Muscle layer of duodenum (tissue), 2 donors: Measurements from ENCODE around the gene PSG6.
"Not testable (repeated sequence)": the region's sequence is repeated elsewhere in the genome, so short reads cannot be mapped to it uniquely, and the experiment has no call there.

Source experiments
- H3K27ac ChIP-seq: one replicate; pipeline ENCODE4 v1.7.0; 2013; ENCODE audit warnings: mild to moderate bottlenecking, low read length
- H3K27me3 ChIP-seq: one replicate; pipeline ENCODE4 v1.7.0; 2013; ENCODE audit warnings: low read depth, mild to moderate bottlenecking, control low read depth, low read length
- H3K36me3 ChIP-seq, 2 donors: one replicate each; pipeline ENCODE4 v1.7.0; 2013; ENCODE audit warnings: low read length in 2 of 2, control low read depth in 1 of 2, mild to moderate bottlenecking in 1 of 2; ENCODE audit not compliant: insufficient read depth in 2 of 2, control insufficient read depth in 1 of 2
- H3K4me1 ChIP-seq, 2 donors: one replicate each; pipeline ENCODE4 v1.7.0; 2013; ENCODE audit warnings: low read length in 2 of 2, mild to moderate bottlenecking in 2 of 2, control low read depth in 1 of 2, moderate library complexity in 1 of 2; ENCODE audit not compliant: insufficient read depth in 2 of 2, control insufficient read depth in 1 of 2
- H3K4me3 ChIP-seq, 2 donors: one replicate each; pipeline ENCODE4 v1.7.0; 2013; ENCODE audit warnings: low read length in 2 of 2, low read depth in 1 of 2, mild to moderate bottlenecking in 1 of 2
- H3K9me3 ChIP-seq, 2 donors: one replicate each; pipeline ENCODE4 v1.7.0; 2013; ENCODE audit warnings: low read length in 2 of 2, control low read depth in 1 of 2, mild to moderate bottlenecking in 1 of 2; ENCODE audit not compliant: control insufficient read depth in 1 of 2
- donor health status: healthy.

Gene PSG6

DNA sequence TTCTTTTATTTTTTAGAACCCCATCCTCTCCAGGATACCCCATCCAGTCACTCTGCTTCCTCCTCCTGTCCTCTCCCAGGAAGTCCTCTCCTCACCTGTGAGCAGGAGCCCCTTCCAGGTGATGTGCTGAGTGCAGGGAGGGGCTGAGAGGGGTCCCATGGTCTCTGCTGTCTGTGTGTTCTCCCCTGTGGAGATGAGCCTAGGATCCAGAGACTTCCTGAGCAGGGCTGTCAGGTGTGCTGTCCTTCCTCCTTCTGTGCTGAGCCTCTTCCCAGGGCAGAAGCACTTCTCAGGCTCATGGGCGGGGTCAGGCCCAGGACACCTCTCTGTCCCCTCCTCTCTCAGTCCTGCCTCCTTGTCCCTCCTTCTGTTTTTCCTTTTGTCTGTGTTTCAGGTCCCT lies at the start of gene PSG6:
Gene PSG6, minus strand, starts transcription at position 261 of the 400 bp plus-strand sequence. Its CDS starts 102 bp downstream, at position 159.
- not testable (repeated sequence) for H3K27me3 ChIP-seq, H3K36me3 ChIP-seq, H3K4me3 ChIP-seq, H3K27ac ChIP-seq, H3K4me1 ChIP-seq, H3K9me3 ChIP-seq

DNA sequence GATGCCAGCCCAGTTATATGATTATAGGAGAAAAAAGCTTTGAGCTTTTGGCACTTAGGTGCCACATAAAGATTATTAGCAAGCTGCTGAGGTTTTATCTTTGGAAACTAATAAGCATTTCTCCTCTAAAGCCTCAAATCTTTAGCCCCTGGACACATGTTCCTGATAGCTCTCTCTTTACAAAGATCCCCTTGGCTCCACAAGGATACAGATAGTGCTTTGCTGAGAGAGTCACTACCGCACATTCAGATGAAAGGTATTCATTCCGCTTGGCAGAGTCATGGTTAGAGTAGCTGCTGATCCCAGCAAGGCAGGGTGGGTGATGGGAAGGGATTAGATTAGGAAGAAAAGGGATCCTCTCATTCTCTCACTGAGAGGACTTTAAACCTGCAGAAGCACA lies 47.5 kb upstream of the PSG6 start:
- H3K4me3 ChIP-seq, result no peak overlapping the region
- H3K9me3 ChIP-seq, result no peaks in the 10 kb centered on the region
- no peak overlapping the region for H3K27ac ChIP-seq
- H3K36me3 ChIP-seq, result no peaks in the 10 kb centered on the region
- H3K27me3 ChIP-seq, result no peaks in the 10 kb centered on the region
- no peaks in the 10 kb centered on the region for H3K4me1 ChIP-seq

DNA sequence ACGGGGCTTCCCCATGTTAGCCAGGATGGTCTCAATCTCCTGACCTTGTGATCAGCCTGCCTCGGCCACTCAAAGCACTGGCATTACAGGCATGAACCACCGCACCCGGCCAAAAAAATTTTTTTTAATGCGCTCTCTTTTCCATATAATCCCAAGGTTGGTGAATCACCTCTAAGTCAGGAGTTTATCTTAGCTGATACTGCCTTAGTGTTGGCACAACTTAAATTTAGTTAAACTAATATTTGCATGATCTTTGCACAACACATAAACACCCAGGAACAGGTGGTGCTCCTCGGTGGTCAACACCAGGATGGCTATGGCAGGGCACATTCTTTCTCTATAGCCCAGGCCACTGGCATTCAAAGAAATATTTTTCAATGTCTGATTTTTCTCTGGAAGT lies 43.4 kb upstream of the PSG6 start:
- H3K9me3 ChIP-seq, result no peaks in the 10 kb centered on the region
- H3K27me3 ChIP-seq, result no peaks in the 10 kb centered on the region
- no peak overlapping the region for H3K4me3 ChIP-seq
- no peaks in the 10 kb centered on the region for H3K4me1 ChIP-seq
- no peak overlapping the region for H3K27ac ChIP-seq
- H3K36me3 ChIP-seq, result no peaks in the 10 kb centered on the region

DNA sequence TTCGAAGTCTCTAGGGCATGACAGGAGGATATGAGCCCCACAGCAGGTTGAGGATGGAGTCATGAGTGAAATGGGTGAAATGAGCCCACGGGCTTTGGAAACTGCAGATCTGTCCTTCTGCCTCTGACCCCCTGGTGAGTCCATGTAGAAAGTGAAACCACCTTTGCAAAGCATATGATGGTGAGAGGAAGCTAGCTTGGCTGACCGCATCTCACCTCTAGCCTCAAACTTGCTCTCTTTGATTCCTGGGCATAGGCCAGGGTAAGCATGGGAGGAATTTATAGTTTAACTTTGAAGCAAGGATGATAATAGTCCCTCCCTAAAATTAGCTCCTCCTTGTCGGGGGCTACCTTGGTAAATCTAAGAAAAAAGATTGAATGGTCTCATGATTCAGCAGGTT lies 34.4 kb upstream of the PSG6 start:
- H3K4me1 ChIP-seq, H3K9me3 ChIP-seq, H3K27ac ChIP-seq, H3K36me3 ChIP-seq, H3K4me3 ChIP-seq, H3K27me3 ChIP-seq: not testable (repeated sequence)

DNA sequence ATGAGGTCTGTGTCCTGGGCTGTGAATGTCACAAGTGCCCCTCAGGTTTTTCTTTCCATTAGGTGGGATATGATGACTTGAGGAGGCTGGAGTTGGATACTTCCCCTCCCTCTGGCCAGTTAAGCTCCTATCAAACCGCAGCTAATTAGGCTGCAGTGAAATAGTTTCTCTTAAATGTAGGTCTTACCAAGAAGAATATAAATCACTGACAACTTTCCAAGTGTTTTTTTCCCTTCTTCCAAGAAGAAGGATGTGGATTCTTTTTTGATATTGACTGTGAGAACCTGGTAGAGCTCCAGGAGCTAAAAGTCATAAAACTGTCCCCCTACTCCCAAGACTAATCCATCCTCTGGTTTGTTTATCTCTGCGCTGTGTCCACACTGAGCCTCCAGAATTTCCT lies 33.8 kb upstream of the PSG6 start:
- not testable (repeated sequence) for H3K27me3 ChIP-seq, H3K36me3 ChIP-seq, H3K4me3 ChIP-seq, H3K27ac ChIP-seq, H3K9me3 ChIP-seq, H3K4me1 ChIP-seq

DNA sequence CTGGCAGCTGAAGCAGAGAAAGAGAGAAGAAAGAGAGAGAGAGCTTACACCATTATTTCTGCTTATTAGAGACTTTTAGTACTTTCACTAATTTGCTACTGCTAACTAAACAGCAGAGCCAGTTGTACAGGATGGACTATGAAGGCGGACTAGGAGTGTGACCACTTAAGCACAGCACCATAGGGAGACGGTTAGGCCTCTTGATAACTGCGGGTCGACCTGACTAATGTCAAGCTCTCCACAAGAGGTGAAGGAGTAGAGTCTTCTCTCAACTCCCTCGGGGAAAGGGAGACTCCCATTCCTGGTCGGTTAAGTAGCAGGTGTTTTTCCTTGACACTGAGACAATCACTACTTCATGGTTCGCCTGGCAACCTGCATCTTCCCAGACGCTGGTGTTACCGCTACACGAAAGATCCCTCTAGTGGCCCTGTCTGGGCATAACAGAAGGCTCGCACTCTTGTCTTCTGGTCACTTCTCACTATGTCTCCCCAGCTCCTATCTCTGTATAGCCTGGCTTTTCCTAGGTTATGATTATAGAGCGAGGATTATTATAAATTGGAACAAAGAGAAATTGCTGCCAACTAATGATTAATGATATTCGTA lies 24.6 kb upstream of the PSG6 start:
- H3K9me3 ChIP-seq, result no peaks in the 10 kb centered on the region
- H3K4me3 ChIP-seq, result no peak overlapping the region
- H3K4me1 ChIP-seq, result no peaks in the 10 kb centered on the region
- no peak overlapping the region for H3K27ac ChIP-seq
- no peaks in the 10 kb centered on the region for H3K27me3 ChIP-seq
- H3K36me3 ChIP-seq, result no peaks in the 10 kb centered on the region

DNA sequence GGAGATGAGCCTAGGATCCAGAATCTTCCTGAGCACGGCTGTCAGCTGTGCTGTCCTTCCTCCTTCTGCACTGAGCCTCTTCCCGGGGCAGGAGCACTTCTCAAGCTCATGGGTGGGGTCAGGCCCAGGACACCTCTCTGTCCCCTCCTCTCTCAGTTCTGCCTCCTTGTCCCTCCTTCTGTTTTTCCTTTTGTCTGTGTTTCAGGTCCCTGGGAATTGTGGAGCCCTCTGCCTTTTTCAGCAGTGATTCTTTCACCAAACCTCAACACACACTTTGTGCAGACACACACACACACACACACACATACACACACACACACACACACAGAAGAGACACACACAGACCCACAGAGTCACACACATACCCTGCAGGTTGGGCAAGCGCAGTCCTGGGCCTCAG lies 19.4 kb upstream of the PSG6 start, which contains the start of gene PSG7:
Gene PSG7, minus strand, starts transcription at position 101 of the 400 bp plus-strand sequence. CDS start 131 bp downstream, outside the sequence.
- not testable (repeated sequence) for H3K4me1 ChIP-seq, H3K4me3 ChIP-seq, H3K9me3 ChIP-seq, H3K27me3 ChIP-seq, H3K27ac ChIP-seq, H3K36me3 ChIP-seq

DNA sequence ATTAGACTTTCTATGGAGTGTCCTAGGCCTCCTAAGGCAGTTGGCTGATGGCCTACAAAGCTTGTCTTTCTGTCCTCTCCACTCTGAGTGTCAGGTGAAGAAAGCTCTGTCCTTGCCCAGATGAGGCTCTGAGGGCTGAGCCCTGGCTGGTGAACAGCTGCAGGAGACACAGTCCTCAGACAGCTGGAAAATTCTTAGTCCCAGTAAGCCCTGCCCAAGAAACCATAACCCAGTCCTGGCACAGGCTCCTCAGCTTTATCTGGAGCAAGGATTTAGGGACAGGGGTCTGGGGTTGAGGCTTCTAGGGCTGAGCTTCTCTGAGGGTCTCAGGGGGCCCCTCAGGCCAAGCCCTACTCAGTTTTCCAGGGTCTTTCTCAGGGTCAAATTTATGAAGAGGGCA lies 17.0 kb upstream of the PSG6 start:
- H3K27me3 ChIP-seq, H3K36me3 ChIP-seq, H3K9me3 ChIP-seq, H3K4me1 ChIP-seq, H3K27ac ChIP-seq, H3K4me3 ChIP-seq: not testable (repeated sequence)

DNA sequence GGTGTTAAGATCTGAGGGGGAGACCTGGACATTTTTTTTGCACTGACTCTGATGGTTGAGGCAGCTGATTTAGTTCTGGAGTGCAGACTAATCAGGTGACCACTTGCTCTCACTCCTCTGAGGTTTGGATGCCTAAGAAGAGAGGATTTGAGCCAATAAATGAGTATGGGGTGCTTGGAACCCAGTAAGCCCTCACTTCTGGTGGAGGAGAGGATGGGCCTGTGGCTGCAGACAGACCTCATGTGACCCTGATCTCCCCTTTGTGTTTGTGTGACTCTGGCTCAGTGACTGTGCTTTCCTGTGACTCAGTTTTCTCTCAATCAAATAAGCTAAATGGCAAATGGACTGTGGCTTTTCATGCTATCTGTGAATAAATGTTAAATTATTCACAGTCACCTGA lies 16.5 kb upstream of the PSG6 start:
- not testable (repeated sequence) for H3K36me3 ChIP-seq, H3K4me3 ChIP-seq, H3K4me1 ChIP-seq, H3K27me3 ChIP-seq, H3K27ac ChIP-seq, H3K9me3 ChIP-seq

DNA sequence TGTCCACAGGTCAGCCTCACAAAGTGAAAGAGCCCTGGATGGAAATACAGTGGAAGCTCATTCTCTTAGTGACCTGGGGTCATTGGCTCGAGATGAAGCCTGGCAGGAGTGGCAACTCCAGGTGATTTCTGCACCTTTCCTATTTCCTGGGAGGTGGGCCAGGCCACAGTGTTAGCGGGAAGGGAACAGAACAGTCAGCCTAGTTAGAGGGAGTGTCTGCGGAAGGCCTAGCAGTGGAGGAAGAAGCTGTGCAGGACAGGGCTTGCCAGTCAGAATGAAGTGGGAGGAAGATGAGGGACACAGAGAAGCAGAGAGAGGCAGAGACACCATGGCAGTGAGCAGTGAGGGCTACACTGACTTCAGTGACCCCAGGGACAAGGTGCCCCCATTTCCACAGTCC lies 15.7 kb upstream of the PSG6 start:
- not testable (repeated sequence) for H3K9me3 ChIP-seq, H3K4me3 ChIP-seq, H3K36me3 ChIP-seq, H3K4me1 ChIP-seq, H3K27ac ChIP-seq, H3K27me3 ChIP-seq

DNA sequence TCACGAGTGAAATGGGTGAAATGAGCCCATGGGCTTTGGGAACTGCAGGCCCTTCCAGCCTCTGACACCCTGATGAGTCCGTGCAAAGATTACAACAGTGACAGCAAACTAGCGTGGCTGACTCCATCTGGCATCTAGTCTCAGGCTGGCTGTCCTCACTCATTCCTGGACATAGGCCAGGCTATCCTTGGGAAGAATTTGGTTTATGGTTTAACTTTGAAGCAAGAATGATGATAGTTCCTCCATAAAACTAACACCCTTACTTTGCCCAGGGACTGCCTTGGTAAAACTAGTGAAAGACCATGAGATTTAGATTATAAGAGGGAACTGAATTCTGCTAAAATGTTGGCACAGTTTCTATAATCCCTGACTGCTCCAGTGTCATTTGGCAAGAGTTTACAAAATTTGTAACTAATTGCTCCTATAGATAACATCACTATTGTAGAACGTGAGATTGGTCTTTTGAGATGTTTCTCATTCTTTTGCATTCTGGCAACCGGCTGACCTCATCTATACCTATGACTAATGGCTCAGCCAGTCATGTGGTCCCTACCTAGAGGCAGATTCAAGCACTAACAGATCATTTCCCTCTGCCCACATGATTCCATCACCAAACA lies 14.9 kb upstream of the PSG6 start:
- H3K4me3 ChIP-seq, H3K9me3 ChIP-seq, H3K27me3 ChIP-seq, H3K36me3 ChIP-seq, H3K4me1 ChIP-seq, H3K27ac ChIP-seq: not testable (repeated sequence)

DNA sequence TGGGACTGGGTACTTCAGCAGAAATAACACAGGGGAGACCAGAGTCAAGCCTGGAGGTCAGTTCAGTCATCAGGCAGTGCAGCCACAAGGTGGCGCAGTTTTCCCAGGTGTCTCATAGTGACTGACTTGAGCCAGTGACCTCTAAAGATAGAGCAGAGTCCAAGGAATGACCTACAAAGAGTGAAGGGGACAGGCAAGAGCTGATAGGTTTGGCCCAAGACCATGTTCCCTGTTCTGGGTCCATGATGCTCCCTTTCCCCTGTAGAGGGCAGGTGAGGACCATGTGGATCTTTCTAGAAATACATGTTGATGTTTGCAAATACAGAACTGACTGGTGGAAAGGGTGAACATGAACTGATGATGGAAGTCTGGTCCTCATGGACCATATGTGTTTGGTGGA lies 12.5 kb upstream of the PSG6 start:
- H3K4me1 ChIP-seq, H3K36me3 ChIP-seq, H3K9me3 ChIP-seq, H3K27ac ChIP-seq, H3K27me3 ChIP-seq, H3K4me3 ChIP-seq: not testable (repeated sequence)
